BE2C (cell line): ENCODE data around the gene TRMT2A.

Experiments
- DNase-seq: peaks from one replicate; pipeline ENCODE4 v3.0.0-alpha.2; 2020
- H3K27me3 ChIP-seq: fragments of 250-450 bp; sonication (Bioruptor Pico); 2 replicates; pipeline ENCODE4 v1.5.1; 2020; ENCODE audit warnings: mild to moderate bottlenecking
- H3K36me3 ChIP-seq: fragments of 250-450 bp; sonication (Bioruptor Pico); 2 replicates; pipeline ENCODE4 v1.5.1; 2020; ENCODE audit warnings: mild to moderate bottlenecking
- H3K4me1 ChIP-seq: fragments of 250-450 bp; sonication (Bioruptor Pico); 2 replicates; pipeline ENCODE4 v1.5.1; 2020
- H3K4me3 ChIP-seq: 2 replicates; pipeline ENCODE4 v1.5.1; 2011; ENCODE audit warnings: low read depth, low read length
- H3K9me3 ChIP-seq: fragments of 250-450 bp; sonication (Bioruptor Pico); 2 replicates; pipeline ENCODE4 v1.5.1; 2020
- CTCF ChIP-seq: IDR thresholded peaks from 2 replicates; pipeline ENCODE4 v1.5.1; 2012; ENCODE audit warnings: mild to moderate bottlenecking, low read depth, low read length

The TRMT2A gene

DNA sequence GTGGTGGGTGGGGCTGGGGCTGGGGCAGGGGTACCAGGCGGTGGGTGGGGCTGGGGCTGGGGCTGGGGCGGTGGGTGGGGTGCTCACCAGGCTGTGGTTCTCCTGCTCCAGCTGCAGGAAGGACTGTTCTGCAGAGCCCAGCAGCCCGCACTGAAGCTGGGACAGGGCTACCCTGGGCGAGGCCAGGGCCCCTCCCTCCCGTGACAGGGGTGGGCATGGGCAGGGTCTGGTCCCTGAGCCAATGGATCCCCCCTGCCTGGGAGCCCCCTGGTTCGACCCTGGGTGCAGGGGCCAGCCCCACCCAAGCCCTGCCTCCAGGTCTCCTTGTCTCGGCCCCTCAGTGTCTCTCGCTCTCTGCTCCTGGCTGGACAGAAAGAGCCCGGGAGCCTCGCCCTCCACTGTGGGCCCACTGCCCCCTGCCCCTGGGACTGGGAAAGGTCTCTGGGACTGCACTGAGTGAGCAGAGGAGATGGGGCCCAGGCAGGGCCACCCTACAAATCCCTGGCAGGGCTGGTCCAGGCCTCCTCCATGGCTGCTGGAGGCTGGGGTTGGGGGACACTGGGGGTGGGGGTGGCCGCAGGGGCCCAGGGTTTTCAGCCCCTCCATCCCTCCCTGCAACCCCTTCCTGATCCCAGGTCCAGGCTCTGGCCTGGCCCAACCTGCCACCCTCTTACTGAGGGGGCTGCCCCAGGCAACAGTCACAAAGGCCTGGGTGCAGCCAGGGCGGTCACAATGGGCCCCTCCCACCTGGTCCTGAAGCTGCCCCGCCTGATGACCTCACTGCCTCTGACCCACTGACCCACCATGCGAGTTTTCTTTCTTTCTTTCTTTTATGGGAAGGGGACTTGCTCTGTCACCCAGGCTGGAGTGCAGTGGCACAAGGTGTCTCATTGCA is 33.6 kb upstream of the TRMT2A start, which contains the start of gene CCDC188:
Gene CCDC188 (minus strand): TSS at position 675 of the 895 bp plus-strand sequence. CDS start 69 bp downstream, at position 606.
- no peaks in the 10 kb centered on the region for H3K9me3 ChIP-seq
- DNase-seq, result no peak
- H3K4me3 ChIP-seq, result no peak within 1 kb of the TSS

GRCh38 chr22:20149257-20150250 is 32.5 kb upstream of the TRMT2A start:
- H3K9me3 ChIP-seq, result no peaks in the 10 kb centered on the region
- no peaks in the 10 kb centered on the region for H3K27me3 ChIP-seq
- no peak for TF ChIP-seq CTCF
- DNase-seq, result no peak
- H3K4me1 ChIP-seq, result peaks cover 4% of the 10 kb centered on the region; the same call in 1 of the 2 replicates
- H3K36me3 ChIP-seq, result peaks cover 9% of the 10 kb centered on the region
- no peak overlapping the region for H3K4me3 ChIP-seq

More for the DNA sequence above, 33.6 kb upstream of the TRMT2A start, which contains the start of gene CCDC188:
- H3K4me1 ChIP-seq, result peaks cover 6% of the 10 kb centered on the region
- peaks cover 2% of the 10 kb centered on the region for H3K36me3 ChIP-seq
- TF ChIP-seq CTCF, result no peak
- no peaks in the 10 kb centered on the region for H3K27me3 ChIP-seq

DNA sequence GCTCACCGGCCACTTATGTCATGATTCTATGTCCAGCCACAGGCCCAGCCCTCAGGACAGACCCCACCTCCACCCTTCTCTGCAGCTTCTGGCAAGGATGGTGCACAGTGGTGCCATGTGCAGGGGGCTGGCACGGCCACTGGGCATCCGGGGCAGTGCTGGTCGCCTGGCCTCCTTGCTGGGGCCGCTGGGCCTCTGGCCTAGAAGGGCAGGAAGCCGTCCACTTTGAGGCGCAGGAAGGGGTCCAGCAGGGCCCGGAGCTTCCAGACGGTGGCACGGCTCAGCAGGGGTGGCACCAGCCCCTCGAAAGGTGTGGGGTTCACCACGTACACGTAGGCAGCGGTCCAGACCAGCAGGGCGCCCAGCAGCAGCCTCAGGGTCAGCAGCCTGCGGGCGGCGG is 31.4 kb upstream of the TRMT2A start:
- no peaks in the 10 kb centered on the region; the same call in 1 of the 2 replicates for H3K4me1 ChIP-seq
- no peak overlapping the region for H3K4me3 ChIP-seq
- H3K36me3 ChIP-seq, result peaks cover 9% of the 10 kb centered on the region
- H3K27me3 ChIP-seq, result no peaks in the 10 kb centered on the region
- no peak for DNase-seq
- no peaks in the 10 kb centered on the region for H3K9me3 ChIP-seq
- no peak for TF ChIP-seq CTCF

- no peak for TF ChIP-seq CTCF
- DNase-seq, result no peak
- Histone ChIP-seq H3K36me3 (peaks cover 12% of the 10 kb centered on the region), H3K9me3 (no peaks in the 10 kb centered on the region), H3K4me1 (no peaks in the 10 kb centered on the region; the same call in 1 of the 2 replicates), H3K27me3 (no peaks in the 10 kb centered on the region), H3K4me3 (no peak overlapping the region)
Observed at GRCh38 chr22:20147237-20147988, 30.4 kb upstream of the TRMT2A start.

GRCh38 chr22:20146777-20147176 is 29.8 kb upstream of the TRMT2A start:
- H3K36me3 ChIP-seq, result peaks cover 12% of the 10 kb centered on the region
- no peaks in the 10 kb centered on the region for H3K9me3 ChIP-seq
- no peaks in the 10 kb centered on the region for H3K27me3 ChIP-seq
- DNase-seq, result no peak
- no peak overlapping the region for H3K4me3 ChIP-seq
- no peak for TF ChIP-seq CTCF
- no peaks in the 10 kb centered on the region; the same call in 1 of the 2 replicates for H3K4me1 ChIP-seq
